ENCODE results near the gene RFPL3. TPM values are rescaled to one million over a fixed set of nuclear protein-coding genes. Genes with fewer than 3 reads are reported as not detected.

RFPL3 gene
- total and polyA plus RNA-seq, 2 experiments from 2014 or later = not detected

DNA sequence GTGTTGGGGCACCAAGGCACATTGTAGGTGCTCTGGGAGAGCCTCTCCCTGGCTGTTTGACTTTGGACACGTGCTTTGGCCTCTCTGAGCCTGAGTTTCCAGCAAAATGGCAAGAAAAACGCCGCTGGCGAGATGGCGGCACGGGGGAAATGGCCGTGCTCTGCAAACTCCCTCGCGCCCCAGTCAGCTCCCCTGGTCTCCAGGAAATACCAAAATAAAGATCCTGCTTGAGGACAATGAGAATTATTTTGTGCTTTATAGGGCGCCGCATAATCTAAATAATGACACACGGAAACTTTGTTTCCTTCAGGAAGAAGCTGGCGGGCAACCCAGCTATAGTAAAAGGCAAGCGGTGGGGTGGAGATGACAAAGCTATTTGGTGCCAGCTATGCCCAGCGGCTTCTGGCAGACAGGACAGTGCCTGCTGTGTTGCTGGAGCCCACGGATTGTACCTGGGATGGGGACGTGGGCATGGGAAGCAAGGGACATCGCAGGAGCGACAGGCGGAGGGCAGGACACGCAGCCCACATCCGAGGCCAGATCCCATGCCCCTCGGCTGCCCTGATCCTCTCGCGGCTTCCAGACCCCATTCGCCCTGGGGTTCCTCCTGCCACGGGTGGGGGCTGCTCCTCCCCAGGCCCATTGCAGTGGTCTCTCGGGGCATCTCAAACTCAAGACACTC, 26.3 kb upstream of the RFPL3 start:
- H3K4me1 ChIP-seq (ENCODE audit: insufficient read depth) = peaks cover 9% of the 10 kb centered on the region
- DNase-seq (ENCODE audit: low spot score) = no peak
- TF ChIP-seq, protein P1, sequence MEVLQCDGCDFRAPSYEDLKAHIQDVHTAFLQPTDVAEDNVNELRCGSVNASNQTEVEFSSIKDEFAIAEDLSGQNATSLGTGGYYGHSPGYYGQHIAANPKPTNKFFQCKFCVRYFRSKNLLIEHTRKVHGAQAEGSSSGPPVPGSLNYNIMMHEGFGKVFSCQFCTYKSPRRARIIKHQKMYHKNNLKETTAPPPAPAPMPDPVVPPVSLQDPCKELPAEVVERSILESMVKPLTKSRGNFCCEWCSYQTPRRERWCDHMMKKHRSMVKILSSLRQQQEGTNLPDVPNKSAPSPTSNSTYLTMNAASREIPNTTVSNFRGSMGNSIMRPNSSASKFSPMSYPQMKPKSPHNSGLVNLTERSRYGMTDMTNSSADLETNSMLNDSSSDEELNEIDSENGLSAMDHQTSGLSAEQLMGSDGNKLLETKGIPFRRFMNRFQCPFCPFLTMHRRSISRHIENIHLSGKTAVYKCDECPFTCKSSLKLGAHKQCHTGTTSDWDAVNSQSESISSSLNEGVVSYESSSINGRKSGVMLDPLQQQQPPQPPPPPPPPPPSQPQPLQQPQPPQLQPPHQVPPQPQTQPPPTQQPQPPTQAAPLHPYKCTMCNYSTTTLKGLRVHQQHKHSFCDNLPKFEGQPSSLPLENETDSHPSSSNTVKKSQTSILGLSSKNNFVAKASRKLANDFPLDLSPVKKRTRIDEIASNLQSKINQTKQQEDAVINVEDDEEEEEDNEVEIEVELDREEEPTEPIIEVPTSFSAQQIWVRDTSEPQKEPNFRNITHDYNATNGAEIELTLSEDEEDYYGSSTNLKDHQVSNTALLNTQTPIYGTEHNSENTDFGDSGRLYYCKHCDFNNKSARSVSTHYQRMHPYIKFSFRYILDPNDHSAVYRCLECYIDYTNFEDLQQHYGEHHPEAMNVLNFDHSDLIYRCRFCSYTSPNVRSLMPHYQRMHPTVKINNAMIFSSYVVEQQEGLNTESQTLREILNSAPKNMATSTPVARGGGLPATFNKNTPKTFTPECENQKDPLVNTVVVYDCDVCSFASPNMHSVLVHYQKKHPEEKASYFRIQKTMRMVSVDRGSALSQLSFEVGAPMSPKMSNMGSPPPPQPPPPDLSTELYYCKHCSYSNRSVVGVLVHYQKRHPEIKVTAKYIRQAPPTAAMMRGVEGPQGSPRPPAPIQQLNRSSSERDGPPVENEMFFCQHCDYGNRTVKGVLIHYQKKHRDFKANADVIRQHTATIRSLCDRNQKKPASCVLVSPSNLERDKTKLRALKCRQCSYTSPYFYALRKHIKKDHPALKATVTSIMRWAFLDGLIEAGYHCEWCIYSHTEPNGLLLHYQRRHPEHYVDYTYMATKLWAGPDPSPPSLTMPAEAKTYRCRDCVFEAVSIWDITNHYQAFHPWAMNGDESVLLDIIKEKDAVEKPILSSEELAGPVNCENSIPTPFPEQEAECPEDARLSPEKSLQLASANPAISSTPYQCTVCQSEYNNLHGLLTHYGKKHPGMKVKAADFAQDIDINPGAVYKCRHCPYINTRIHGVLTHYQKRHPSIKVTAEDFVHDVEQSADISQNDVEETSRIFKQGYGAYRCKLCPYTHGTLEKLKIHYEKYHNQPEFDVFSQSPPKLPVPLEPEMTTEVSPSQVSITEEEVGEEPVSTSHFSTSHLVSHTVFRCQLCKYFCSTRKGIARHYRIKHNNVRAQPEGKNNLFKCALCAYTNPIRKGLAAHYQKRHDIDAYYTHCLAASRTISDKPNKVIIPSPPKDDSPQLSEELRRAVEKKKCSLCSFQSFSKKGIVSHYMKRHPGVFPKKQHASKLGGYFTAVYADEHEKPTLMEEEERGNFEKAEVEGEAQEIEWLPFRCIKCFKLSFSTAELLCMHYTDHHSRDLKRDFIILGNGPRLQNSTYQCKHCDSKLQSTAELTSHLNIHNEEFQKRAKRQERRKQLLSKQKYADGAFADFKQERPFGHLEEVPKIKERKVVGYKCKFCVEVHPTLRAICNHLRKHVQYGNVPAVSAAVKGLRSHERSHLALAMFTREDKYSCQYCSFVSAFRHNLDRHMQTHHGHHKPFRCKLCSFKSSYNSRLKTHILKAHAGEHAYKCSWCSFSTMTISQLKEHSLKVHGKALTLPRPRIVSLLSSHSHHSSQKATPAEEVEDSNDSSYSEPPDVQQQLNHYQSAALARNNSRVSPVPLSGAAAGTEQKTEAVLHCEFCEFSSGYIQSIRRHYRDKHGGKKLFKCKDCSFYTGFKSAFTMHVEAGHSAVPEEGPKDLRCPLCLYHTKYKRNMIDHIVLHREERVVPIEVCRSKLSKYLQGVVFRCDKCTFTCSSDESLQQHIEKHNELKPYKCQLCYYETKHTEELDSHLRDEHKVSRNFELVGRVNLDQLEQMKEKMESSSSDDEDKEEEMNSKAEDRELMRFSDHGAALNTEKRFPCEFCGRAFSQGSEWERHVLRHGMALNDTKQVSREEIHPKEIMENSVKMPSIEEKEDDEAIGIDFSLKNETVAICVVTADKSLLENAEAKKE (CRISPR knock-in tag; IDR thresholded peaks at IDR 0.05) = no peak
- TF ChIP-seq CREB1 (CRISPR knock-in tag; IDR thresholded peaks at IDR 0.05; ENCODE audit: low read depth) = no peak
- TF ChIP-seq EZH2phosphoT487 (IDR thresholded peaks at IDR 0.05; ENCODE audit: unreplicated experiment) = no peak
- TF ChIP-seq, protein P2, sequence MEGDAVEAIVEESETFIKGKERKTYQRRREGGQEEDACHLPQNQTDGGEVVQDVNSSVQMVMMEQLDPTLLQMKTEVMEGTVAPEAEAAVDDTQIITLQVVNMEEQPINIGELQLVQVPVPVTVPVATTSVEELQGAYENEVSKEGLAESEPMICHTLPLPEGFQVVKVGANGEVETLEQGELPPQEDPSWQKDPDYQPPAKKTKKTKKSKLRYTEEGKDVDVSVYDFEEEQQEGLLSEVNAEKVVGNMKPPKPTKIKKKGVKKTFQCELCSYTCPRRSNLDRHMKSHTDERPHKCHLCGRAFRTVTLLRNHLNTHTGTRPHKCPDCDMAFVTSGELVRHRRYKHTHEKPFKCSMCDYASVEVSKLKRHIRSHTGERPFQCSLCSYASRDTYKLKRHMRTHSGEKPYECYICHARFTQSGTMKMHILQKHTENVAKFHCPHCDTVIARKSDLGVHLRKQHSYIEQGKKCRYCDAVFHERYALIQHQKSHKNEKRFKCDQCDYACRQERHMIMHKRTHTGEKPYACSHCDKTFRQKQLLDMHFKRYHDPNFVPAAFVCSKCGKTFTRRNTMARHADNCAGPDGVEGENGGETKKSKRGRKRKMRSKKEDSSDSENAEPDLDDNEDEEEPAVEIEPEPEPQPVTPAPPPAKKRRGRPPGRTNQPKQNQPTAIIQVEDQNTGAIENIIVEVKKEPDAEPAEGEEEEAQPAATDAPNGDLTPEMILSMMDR (conservative IDR thresholded peaks at IDR 0.05; ENCODE audit: low read depth in 2 of 2) = no peak
- TF ChIP-seq STAT1 (IDR thresholded peaks at IDR 0.05; ENCODE audit: unreplicated experiment) = no peak
- no peak for TF ChIP-seq ZNF331 (CRISPR knock-in tag; IDR thresholded peaks at IDR 0.05; ENCODE audit: low read depth)
- no peak for TF ChIP-seq NANOG (IDR thresholded peaks at IDR 0.05; ENCODE audit: borderline replicate concordance)
- TF ChIP-seq POLR2AphosphoS5 (IDR thresholded peaks at IDR 0.05; ENCODE audit: low read depth) = no peak
- no peak for TF ChIP-seq EZH2 (IDR thresholded peaks at IDR 0.05; ENCODE audit: low read depth, unreplicated experiment)
- TF ChIP-seq ZNF114 (CRISPR knock-in tag; IDR thresholded peaks at IDR 0.05) = no peak
- TF ChIP-seq, protein P3, sequence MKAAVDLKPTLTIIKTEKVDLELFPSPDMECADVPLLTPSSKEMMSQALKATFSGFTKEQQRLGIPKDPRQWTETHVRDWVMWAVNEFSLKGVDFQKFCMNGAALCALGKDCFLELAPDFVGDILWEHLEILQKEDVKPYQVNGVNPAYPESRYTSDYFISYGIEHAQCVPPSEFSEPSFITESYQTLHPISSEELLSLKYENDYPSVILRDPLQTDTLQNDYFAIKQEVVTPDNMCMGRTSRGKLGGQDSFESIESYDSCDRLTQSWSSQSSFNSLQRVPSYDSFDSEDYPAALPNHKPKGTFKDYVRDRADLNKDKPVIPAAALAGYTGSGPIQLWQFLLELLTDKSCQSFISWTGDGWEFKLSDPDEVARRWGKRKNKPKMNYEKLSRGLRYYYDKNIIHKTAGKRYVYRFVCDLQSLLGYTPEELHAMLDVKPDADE (IDR thresholded peaks at IDR 0.05) = no peak

More for the DNA sequence above, 26.3 kb upstream of the RFPL3 start:
- H3K27ac ChIP-seq (ENCODE audit: low read depth) = no peak overlapping the region
- H3K4me3 ChIP-seq = no peak overlapping the region
- H3K9me2 ChIP-seq (ENCODE audit: insufficient read depth) = no peaks in the 10 kb centered on the region
- Mint-ChIP-seq H3K9me3 (peaks cover 9% of the 10 kb centered on the region), H3K36me3 (ENCODE audit: low read depth) (peaks cover 11% of the 10 kb centered on the region), H3K27ac (no peak overlapping the region), H3K4me1 (peaks cover 18% of the 10 kb centered on the region), H3K27me3 (ENCODE audit: insufficient read depth, low read depth, poor library complexity) (peaks cover 19% of the 10 kb centered on the region), H3K4me3 (no peak overlapping the region)
- no peaks in the 10 kb centered on the region for H3F3A ChIP-seq (replicated peaks; ENCODE audit: low read depth)
- no peaks in the 10 kb centered on the region for H3K27me3 ChIP-seq (ENCODE audit: insufficient read depth)
- H3K4me2 ChIP-seq = no peak overlapping the region
- H3K79me2 ChIP-seq (replicated peaks; ENCODE audit: insufficient read depth) = no peaks in the 10 kb centered on the region
- no peak overlapping the region for H2AFZ ChIP-seq
- no peak for ATAC-seq
- no peaks in the 10 kb centered on the region for H4K20me1 ChIP-seq (replicated peaks; ENCODE audit: insufficient read depth)
- H3K36me3 ChIP-seq (ENCODE audit: insufficient read depth) = no peaks in the 10 kb centered on the region

Data from GM23338 (cell line).